PC-9 (cell line): ENCODE data around the gene SH3TC1. TPM values are rescaled to one million over a fixed set of nuclear protein-coding genes. Genes with fewer than 3 reads are reported as not detected.

Experiments used
- BruUV-seq: library from RNA; stranded (reverse); fragments of 400-500 nt; replicated peaks from 2 replicates; lab custom pipeline; 2021; lab: Mats Ljungman, UMichigan
- CTCF ChIA-PET: fragments of 300-600 bp; sonication (Branson Sonifier 250); formaldehyde crosslinking; loops from one replicate; lab custom pipeline; 2022; ENCODE audit warnings: antibody characterized with exemption; lab: Charles Lee
- POLR2A ChIA-PET: fragments of 300-600 bp; sonication (Branson Sonifier 250); formaldehyde crosslinking; loops from one replicate; lab custom pipeline; 2022; ENCODE audit warnings: antibody characterized with exemption; ENCODE audit not compliant: unreplicated experiment; lab: Charles Lee
- DNase-seq, 2 experiments: peaks; one replicate each; pipeline versions ENCODE4 v3.0.0 to v3.0.0-alpha.2; 2015 to 2022; ENCODE audit warnings: mixed read lengths in 1 of 2
- H2AFZ ChIP-seq: fragments of 200-600 bp; sonication (generic); 2 replicates; pipeline ENCODE4 v1.8.1; 2017; ENCODE audit warnings: antibody characterized with exemption
- H3F3A ChIP-seq: fragments of 200-600 bp; sonication (generic); 2 replicates; pipeline ENCODE4 v1.8.1; 2017; ENCODE audit warnings: antibody characterized with exemption, mild to moderate bottlenecking, low read depth; ENCODE audit not compliant: insufficient read depth
- H3K27ac ChIP-seq: fragments of 200-600 bp; sonication (generic); 2 replicates; pipeline ENCODE4 v1.6.1; 2016; ENCODE audit warnings: mixed run types
- H3K27me3 ChIP-seq: fragments of 200-600 bp; sonication (generic); 2 replicates; pipeline ENCODE4 v1.6.1; 2016; ENCODE audit warnings: low read depth, mixed run types; ENCODE audit not compliant: insufficient read depth
- H3K36me3 ChIP-seq: fragments of 200-600 bp; sonication (generic); 2 replicates; pipeline ENCODE4 v1.6.1; 2016; ENCODE audit warnings: low read depth, mixed run types
- H3K4me1 ChIP-seq: fragments of 200-600 bp; sonication (generic); replicated peaks from 2 replicates; pipeline ENCODE4 v1.6.1; 2016; ENCODE audit warnings: mixed run types; ENCODE audit not compliant: insufficient read depth
- H3K4me2 ChIP-seq: fragments of 200-600 bp; sonication (generic); 2 replicates; pipeline ENCODE4 v1.6.1; 2017; ENCODE audit warnings: mixed run types
- H3K4me3 ChIP-seq: fragments of 200-600 bp; sonication (generic); 2 replicates; pipeline ENCODE4 v1.6.1; 2016; ENCODE audit warnings: mixed run types
- H3K79me2 ChIP-seq: fragments of 200-600 bp; sonication (generic); 2 replicates; pipeline ENCODE4 v1.6.1; 2017; ENCODE audit warnings: low read depth, mixed run types
- H3K9me2 ChIP-seq: fragments of 200-600 bp; sonication (generic); 2 replicates; pipeline ENCODE4 v1.8.1; 2017; ENCODE audit warnings: mild to moderate bottlenecking; ENCODE audit not compliant: insufficient read depth
- H3K9me3 ChIP-seq: fragments of 200-600 bp; sonication (generic); 2 replicates; pipeline ENCODE4 v1.8.1; 2016; ENCODE audit warnings: low read depth; ENCODE audit not compliant: insufficient read depth
- H4K20me1 ChIP-seq: fragments of 200-600 bp; sonication (generic); 2 replicates; pipeline ENCODE4 v1.8.1; 2017; ENCODE audit not compliant: insufficient read depth
- EZH2 ChIP-seq: fragments of 200-600 bp; sonication (generic); IDR thresholded peaks from 2 replicates; pipeline ENCODE4 v1.8.0; 2017; ENCODE audit warnings: antibody characterized with exemption, low read depth
- intact Hi-C: fragments of 100-400 bp; cut with micrococcal nuclease; formaldehyde crosslinking; loops from one replicate; pipeline ENCODE4 v1.10.0; 2022; ENCODE audit not compliant: unreplicated experiment
- total RNA-seq: library from RNA; stranded (reverse); gene quantifications from 2 replicates; pipeline ENCODE4 v1.2.3, GENCODE V29; 2021
- TF ChIP-seq, protein P1 (sequence below): fragments of 200-600 bp; sonication (generic); conservative IDR thresholded peaks from 2 replicates; pipeline ENCODE4 v1.6.1; 2017; ENCODE audit warnings: mixed run types, antibody characterized with exemption, mild to moderate bottlenecking, moderate library complexity

SH3TC1 gene
- total RNA-seq, 1 experiment from 2014 or later, result 5.2 TPM

DNA sequence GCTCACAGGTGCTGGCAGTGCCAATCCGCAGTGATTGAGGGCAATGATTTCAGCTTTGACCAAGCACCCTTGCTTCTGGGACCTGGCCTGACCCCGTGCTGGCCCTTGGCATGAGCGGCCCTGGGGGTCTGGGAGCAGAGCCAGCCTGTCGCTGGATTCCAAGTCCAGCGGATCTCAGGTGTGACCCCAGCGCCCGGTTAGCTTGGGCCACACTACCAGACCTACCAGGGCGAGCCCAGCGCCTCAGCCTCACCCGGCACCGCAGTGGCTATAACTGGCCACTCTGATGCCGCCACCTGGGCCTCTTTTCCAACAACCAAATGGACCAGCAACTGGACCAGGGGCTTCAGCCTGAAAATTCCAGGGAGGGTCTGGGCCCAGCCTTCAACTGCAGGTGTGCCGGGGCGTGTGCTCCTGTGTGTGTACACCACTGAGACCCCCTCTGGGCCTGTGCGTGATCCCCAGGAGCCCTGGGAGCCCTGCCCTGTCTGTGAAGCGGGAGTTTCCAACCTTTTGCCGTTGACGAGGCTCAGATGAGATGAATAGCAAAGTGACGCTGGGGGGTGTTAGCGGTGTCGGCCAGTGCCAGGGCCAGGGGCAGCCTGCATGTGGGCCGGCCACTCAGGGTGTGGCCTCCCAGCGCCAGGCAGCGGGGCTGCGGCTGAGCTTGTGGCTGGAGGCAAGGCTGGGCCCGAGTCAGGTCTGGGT, 658 bp downstream of the SH3TC1 start:
- 0 out of 2 replicates have a peak, but pooled peaks cover 2% of the 10 kb centered on the region for H3K79me2 ChIP-seq
- ChIA-PET POLR2A (interaction anchor here (1.0 kb wide), 1 partner anchor 18 kb away, joined by 4 read pairs; no protein-coding TSS in a partner anchor), CTCF (no interaction called here)
- H2AFZ ChIP-seq, result peak overlapping the region; percentile 76
- intact Hi-C loops, result no loop called here
- DNase-seq, result no peak
- no peaks in the 10 kb centered on the region for H3K36me3 ChIP-seq
- peaks cover 6% of the 10 kb centered on the region; the same call in 1 of the 2 replicates for H3F3A ChIP-seq
- peak overlapping the region; percentile 63 for H3K4me3 ChIP-seq
- H3K27me3 ChIP-seq, result no peaks in the 10 kb centered on the region
- no peaks in the 10 kb centered on the region for H4K20me1 ChIP-seq
- no peaks in the 10 kb centered on the region for H3K9me3 ChIP-seq
- H3K27ac ChIP-seq, result 0 out of 2 replicates have a peak overlapping the region, but pooled peaks have one; percentile 39
- TF ChIP-seq, protein P1, sequence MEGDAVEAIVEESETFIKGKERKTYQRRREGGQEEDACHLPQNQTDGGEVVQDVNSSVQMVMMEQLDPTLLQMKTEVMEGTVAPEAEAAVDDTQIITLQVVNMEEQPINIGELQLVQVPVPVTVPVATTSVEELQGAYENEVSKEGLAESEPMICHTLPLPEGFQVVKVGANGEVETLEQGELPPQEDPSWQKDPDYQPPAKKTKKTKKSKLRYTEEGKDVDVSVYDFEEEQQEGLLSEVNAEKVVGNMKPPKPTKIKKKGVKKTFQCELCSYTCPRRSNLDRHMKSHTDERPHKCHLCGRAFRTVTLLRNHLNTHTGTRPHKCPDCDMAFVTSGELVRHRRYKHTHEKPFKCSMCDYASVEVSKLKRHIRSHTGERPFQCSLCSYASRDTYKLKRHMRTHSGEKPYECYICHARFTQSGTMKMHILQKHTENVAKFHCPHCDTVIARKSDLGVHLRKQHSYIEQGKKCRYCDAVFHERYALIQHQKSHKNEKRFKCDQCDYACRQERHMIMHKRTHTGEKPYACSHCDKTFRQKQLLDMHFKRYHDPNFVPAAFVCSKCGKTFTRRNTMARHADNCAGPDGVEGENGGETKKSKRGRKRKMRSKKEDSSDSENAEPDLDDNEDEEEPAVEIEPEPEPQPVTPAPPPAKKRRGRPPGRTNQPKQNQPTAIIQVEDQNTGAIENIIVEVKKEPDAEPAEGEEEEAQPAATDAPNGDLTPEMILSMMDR, result no peak
- TF ChIP-seq EZH2, result no peak
- H3K4me1 ChIP-seq, result peaks cover 33% of the 10 kb centered on the region
- no peaks in the 10 kb centered on the region for H3K9me2 ChIP-seq
- H3K4me2 ChIP-seq, result peak overlapping the region; percentile 97
- BruUV-seq, result TSS peak; percentile 48

DNA sequence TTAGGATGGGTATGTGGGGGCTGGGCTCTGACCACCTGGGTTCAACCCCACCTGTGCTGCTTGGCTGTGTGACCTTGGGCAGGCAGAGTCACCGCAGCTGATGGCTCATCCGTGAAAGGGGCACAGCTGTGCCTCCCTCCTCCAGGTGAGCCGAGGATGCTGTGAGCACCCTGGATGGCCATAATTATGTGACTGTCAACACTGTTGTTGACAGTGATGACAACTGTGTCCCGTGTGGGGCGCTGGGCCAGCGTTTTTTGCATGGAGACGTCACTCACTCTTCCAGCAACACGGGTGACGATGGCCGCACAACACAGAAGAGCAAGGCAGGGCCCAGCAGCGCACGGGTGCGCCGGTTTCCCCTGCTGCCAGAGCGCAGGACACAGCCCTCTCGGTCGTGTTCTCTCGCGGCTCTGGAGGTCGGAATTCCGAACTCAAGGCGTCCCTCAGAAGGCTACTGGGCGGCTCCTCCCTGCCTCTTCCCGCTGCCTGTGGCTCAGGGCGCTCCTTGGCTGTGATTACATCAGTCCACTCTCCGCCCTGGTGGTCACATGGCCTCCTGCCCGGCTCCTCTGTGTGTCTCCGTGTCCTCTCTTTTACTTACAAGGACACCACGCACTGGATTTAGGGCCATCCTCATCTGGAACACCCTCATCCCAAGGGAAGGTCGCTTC, 1.3 kb downstream of the SH3TC1 start:
- Histone ChIP-seq H3K4me1 (peaks cover 30% of the 10 kb centered on the region), H3F3A (peaks cover 6% of the 10 kb centered on the region; the same call in 1 of the 2 replicates), H3K27me3 (no peaks in the 10 kb centered on the region), H2AFZ (no peak overlapping the region), H3K27ac (no peak overlapping the region), H3K36me3 (no peaks in the 10 kb centered on the region), H3K9me3 (no peaks in the 10 kb centered on the region), H3K4me3 (no peak overlapping the region), H3K79me2 (0 out of 2 replicates have a peak, but pooled peaks cover 2% of the 10 kb centered on the region), H3K9me2 (no peaks in the 10 kb centered on the region), H4K20me1 (no peaks in the 10 kb centered on the region), H3K4me2 (peak overlapping the region; percentile 97)
- intact Hi-C loops, result no loop called here
- POLR2A ChIA-PET, result no interaction called here
- no TSS peak for BruUV-seq
- DNase-seq, result no peak
- TF ChIP-seq, protein P1, result no peak
- TF ChIP-seq EZH2, result no peak
- CTCF ChIA-PET, result no interaction called here

DNA sequence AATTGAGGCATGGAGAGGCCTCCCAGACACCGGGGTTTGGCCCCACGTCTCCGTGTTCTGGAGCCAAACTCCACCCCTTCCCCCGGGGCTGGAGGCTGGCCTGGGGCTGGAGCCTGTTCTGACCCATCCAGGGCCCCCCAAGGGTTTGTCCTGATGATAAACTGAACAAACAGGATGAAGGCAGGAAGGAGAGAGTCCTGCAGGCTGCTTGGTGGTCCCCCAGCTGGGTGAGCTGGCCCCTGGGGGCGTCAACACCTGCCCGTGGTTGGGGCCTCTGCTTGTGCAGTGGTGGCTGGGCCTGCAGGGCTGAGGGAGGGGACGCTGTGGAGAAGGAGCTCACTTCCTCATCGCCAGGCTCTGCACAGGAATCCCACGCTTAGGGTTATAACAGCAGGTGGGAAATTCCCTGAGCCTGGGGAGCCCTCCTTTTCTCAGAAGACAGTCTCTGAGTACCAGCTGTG, 2.3 kb downstream of the SH3TC1 start:
- ChIA-PET POLR2A (no interaction called here), CTCF (no interaction called here)
- H3K36me3 ChIP-seq, result no peaks in the 10 kb centered on the region
- 0 out of 2 replicates have a peak, but pooled peaks cover 2% of the 10 kb centered on the region for H3K79me2 ChIP-seq
- intact Hi-C loops, result no loop called here
- H3F3A ChIP-seq, result peaks cover 6% of the 10 kb centered on the region; the same call in 1 of the 2 replicates
- no peak overlapping the region for H3K4me3 ChIP-seq
- H4K20me1 ChIP-seq, result no peaks in the 10 kb centered on the region
- no peaks in the 10 kb centered on the region for H3K27me3 ChIP-seq
- H3K4me2 ChIP-seq, result no peak overlapping the region
- H3K4me1 ChIP-seq, result peaks cover 21% of the 10 kb centered on the region
- no TSS peak for BruUV-seq
- H3K9me2 ChIP-seq, result no peaks in the 10 kb centered on the region
- H2AFZ ChIP-seq, result no peak overlapping the region
- no peak for DNase-seq
- H3K9me3 ChIP-seq, result no peaks in the 10 kb centered on the region
- TF ChIP-seq EZH2, result no peak
- TF ChIP-seq, protein P1, result no peak
- no peak overlapping the region for H3K27ac ChIP-seq
